ENCODE results near the gene CEACAM19. TPM values are rescaled to one million over a fixed set of nuclear protein-coding genes. Genes with fewer than 3 reads are reported as not detected.

CEACAM19 gene
- total RNA-seq, 1 experiment from 2014 or later: 3.5 TPM

- Mint-ChIP-seq H3K27me3 (ENCODE audit: low read depth) (peaks cover 17% of the 10 kb centered on the region), H3K4me3 (no peak overlapping the region), H3K4me1 (0 out of 4 replicates have a peak, but pooled peaks cover 2% of the 10 kb centered on the region in 2 experiments), H3K27ac (no peak overlapping the region), H3K36me3 (ENCODE audit: insufficient read depth in 1 of 3, low read depth in 3 of 3) (no peaks in the 10 kb centered on the region; a peak in 1 of 7 replicates), H3K9me3 (no peaks in the 10 kb centered on the region)
- no peak for TF ChIP-seq CTCF (conservative IDR thresholded peaks at IDR 0.05)
- no CpG with 5 or more reads among the region's 12 CpGs for WGBS (ENCODE audit: extremely low coverage, insufficient read length, low lambda C conversion rate)
- Histone ChIP-seq H2BK15ac (ENCODE audit: low read depth, low read length) (no peak overlapping the region), H2AK5ac (ENCODE audit: insufficient read length, low read length) (no peak overlapping the region), H4K8ac (replicated peaks; ENCODE audit: insufficient read length, low read depth, low read length) (no peak overlapping the region), H3K4ac (ENCODE audit: low read depth, low read length) (no peak overlapping the region), H4K5ac (ENCODE audit: insufficient read length, low read depth, low read length) (no peak overlapping the region), H3K4me2 (ENCODE audit: insufficient read depth, insufficient read length, low read length) (no peak overlapping the region), H3K27me3 (ENCODE audit: insufficient read depth, low read length) (no peaks in the 10 kb centered on the region; the same call in 1 of the 2 replicates), H3K79me2 (ENCODE audit: insufficient read depth, low read length) (no peaks in the 10 kb centered on the region), H3K9me3 (ENCODE audit: control insufficient read depth, low read depth, low read length) (no peaks in the 10 kb centered on the region), H3K9ac (ENCODE audit: extremely low read depth, insufficient read length, low read length) (no peak overlapping the region), H2BK120ac (ENCODE audit: low read depth, low read length, poor library complexity, severe bottlenecking) (no peak overlapping the region), H3K79me1 (ENCODE audit: insufficient read depth, low read depth, low read length, poor library complexity, severe bottlenecking) (no peaks in the 10 kb centered on the region), H3K23ac (ENCODE audit: insufficient read length, low read depth, low read length) (no peak overlapping the region), H2AFZ (ENCODE audit: low read length) (no peak overlapping the region), H2BK20ac (ENCODE audit: low read depth, low read length, poor library complexity, severe bottlenecking) (no peak overlapping the region), H2BK5ac (ENCODE audit: insufficient read length, low read length) (no peak overlapping the region), H3K14ac (ENCODE audit: insufficient read depth, low read length) (no peak overlapping the region), H3K18ac (ENCODE audit: insufficient read length, low read depth, low read length) (no peak overlapping the region), H3T11ph (ENCODE audit: low read length) (no peak overlapping the region), H4K91ac (ENCODE audit: insufficient read length, low read depth, low read length) (no peak overlapping the region), H2BK12ac (ENCODE audit: insufficient read length, low read depth, low read length) (no peak overlapping the region), H3K4me1 (ENCODE audit: insufficient read depth, low read length) (no peaks in the 10 kb centered on the region), H4K20me1 (ENCODE audit: control insufficient read depth, insufficient read depth, insufficient read length) (no peaks in the 10 kb centered on the region), H3K23me2 (ENCODE audit: insufficient read length, low read depth, low read length, poor library complexity, severe bottlenecking) (no peaks in the 10 kb centered on the region), H3K56ac (ENCODE audit: insufficient read length, low read depth, low read length) (no peak overlapping the region), H3K27ac (ENCODE audit: insufficient read length, low read depth, low read length) (no peak overlapping the region)
- DNase-seq: no peak
Measured at GRCh38 chr19:44726465-44726864, 55.2 kb downstream of the CEACAM19 start.
